Naive thymus-derived CD4-positive, alpha-beta T cell (primary cell): Measurements from ENCODE around the gene PNPLA5. TPM values are rescaled to one million over a fixed set of nuclear protein-coding genes. Genes with fewer than 3 reads are reported as not detected.

Experiments used
- ATAC-seq: fragments of 150-1000 bp; cut with Tn5 transposase; 2 replicates; pipeline ENCODE4 v1.10.0; 2021; ENCODE audit warnings: mild to moderate bottlenecking, moderate library complexity
- CTCF ChIA-PET: fragments of 350-600 bp; sonication (Branson Sonifier 250); formaldehyde crosslinking; loops from one replicate; lab custom pipeline; 2021; ENCODE audit warnings: antibody characterized with exemption; lab: Charles Lee
- POLR2A ChIA-PET: fragments of 350-600 bp; sonication (Branson Sonifier 250); formaldehyde crosslinking; loops from one replicate; lab custom pipeline; 2021; ENCODE audit warnings: antibody characterized with exemption, inconsistent platforms; lab: Charles Lee
- DNase-seq, 9 donors: peaks; one replicate each; pipeline versions ENCODE4 v3.0.0 to v3.0.0-alpha.2; 2020 to 2022; ENCODE audit warnings: mixed read lengths in 1 of 9
- H3K27ac ChIP-seq: one replicate; pipeline ENCODE4 v1.7.0; 2013; ENCODE audit warnings: mild to moderate bottlenecking, low read depth, low read length, moderate library complexity
- H3K27me3 ChIP-seq, 2 donors: one replicate each; pipeline ENCODE4 v1.7.0; 2013; ENCODE audit warnings: low read length in 2 of 2, mild to moderate bottlenecking in 2 of 2, moderate library complexity in 2 of 2; ENCODE audit not compliant: control insufficient read depth in 2 of 2, insufficient read depth in 2 of 2
- H3K36me3 ChIP-seq, 3 experiments: 1 replicate in 2 of 3; 2 replicates in 1 of 3; pipeline ENCODE4 v1.7.0; 2013; ENCODE audit warnings: low read length in 3 of 3, mild to moderate bottlenecking in 3 of 3, moderate library complexity in 1 of 3; ENCODE audit not compliant: insufficient read depth in 3 of 3, control insufficient read depth in 2 of 3
- H3K4me1 ChIP-seq, 2 donors: one replicate each; pipeline ENCODE4 v1.7.0; 2013; ENCODE audit warnings: low read length in 2 of 2, mild to moderate bottlenecking in 2 of 2, moderate library complexity in 1 of 2; ENCODE audit not compliant: control insufficient read depth in 2 of 2, insufficient read depth in 2 of 2
- H3K4me3 ChIP-seq: 2 replicates; pipeline ENCODE4 v1.7.0; 2013; ENCODE audit warnings: mild to moderate bottlenecking, low read length
- H3K9me3 ChIP-seq, 3 experiments: 1 replicate in 2 of 3; 2 replicates in 1 of 3; pipeline ENCODE4 v1.7.0; 2013; ENCODE audit warnings: low read length in 3 of 3; ENCODE audit not compliant: control insufficient read depth in 2 of 3
- H3K27ac Mint-ChIP-seq, 9 donors: one replicate each; pipeline ENCODE4 v1.8.0; 2020 to 2022; ENCODE audit warnings: mixed read lengths in 9 of 9, mild to moderate bottlenecking in 8 of 9, moderate library complexity in 5 of 9, inconsistent platforms in 2 of 9
- H3K27me3 Mint-ChIP-seq, 5 donors: one replicate each; pipeline ENCODE4 v1.8.0; 2021 to 2022; ENCODE audit warnings: mixed read lengths in 5 of 5, mild to moderate bottlenecking in 1 of 5
- H3K36me3 Mint-ChIP-seq, 5 donors: one replicate each; pipeline ENCODE4 v1.8.0; 2020 to 2022; ENCODE audit warnings: mixed read lengths in 5 of 5, mild to moderate bottlenecking in 3 of 5, inconsistent platforms in 1 of 5
- H3K4me1 Mint-ChIP-seq, 7 donors: one replicate each; pipeline ENCODE4 v1.8.0; 2020 to 2022; ENCODE audit warnings: mixed read lengths in 7 of 7, mild to moderate bottlenecking in 3 of 7, inconsistent platforms in 1 of 7
- H3K4me3 Mint-ChIP-seq, 10 donors: one replicate each; pipeline ENCODE4 v1.8.0; 2020 to 2022; ENCODE audit warnings: mild to moderate bottlenecking in 10 of 10, mixed read lengths in 10 of 10, moderate library complexity in 6 of 10, inconsistent platforms in 2 of 10
- H3K9me3 Mint-ChIP-seq, 11 donors: one replicate each; pipeline ENCODE4 v1.8.0; 2020 to 2022; ENCODE audit warnings: mixed read lengths in 11 of 11, mild to moderate bottlenecking in 4 of 11, inconsistent platforms in 1 of 11, moderate library complexity in 1 of 11
- intact Hi-C, 2 donors: fragments of 100-400 bp; cut with micrococcal nuclease; formaldehyde crosslinking; loops; one replicate each; pipeline ENCODE4 v1.15.1; 2023
- polyA plus RNA-seq, 2 donors: library from polyadenylated mRNA; unstranded; fragments of 300-500 nt; fragmentation: Illumina TruSeq; gene quantifications; one replicate each; pipeline ENCODE4 v1.2.3, GENCODE V29; 2021
- total RNA-seq, 6 experiments: library from RNA in 5 of 6; stranded (reverse) in 5 of 6; gene quantifications; 1 replicate in 5 of 6; 2 replicates in 1 of 6; pipeline ENCODE4 v1.2.3 and lab custom pipeline; 2021 to 2026

Gene PNPLA5
- total and polyA plus RNA-seq, 7 experiments from 2014 or later = not detected

DNA sequence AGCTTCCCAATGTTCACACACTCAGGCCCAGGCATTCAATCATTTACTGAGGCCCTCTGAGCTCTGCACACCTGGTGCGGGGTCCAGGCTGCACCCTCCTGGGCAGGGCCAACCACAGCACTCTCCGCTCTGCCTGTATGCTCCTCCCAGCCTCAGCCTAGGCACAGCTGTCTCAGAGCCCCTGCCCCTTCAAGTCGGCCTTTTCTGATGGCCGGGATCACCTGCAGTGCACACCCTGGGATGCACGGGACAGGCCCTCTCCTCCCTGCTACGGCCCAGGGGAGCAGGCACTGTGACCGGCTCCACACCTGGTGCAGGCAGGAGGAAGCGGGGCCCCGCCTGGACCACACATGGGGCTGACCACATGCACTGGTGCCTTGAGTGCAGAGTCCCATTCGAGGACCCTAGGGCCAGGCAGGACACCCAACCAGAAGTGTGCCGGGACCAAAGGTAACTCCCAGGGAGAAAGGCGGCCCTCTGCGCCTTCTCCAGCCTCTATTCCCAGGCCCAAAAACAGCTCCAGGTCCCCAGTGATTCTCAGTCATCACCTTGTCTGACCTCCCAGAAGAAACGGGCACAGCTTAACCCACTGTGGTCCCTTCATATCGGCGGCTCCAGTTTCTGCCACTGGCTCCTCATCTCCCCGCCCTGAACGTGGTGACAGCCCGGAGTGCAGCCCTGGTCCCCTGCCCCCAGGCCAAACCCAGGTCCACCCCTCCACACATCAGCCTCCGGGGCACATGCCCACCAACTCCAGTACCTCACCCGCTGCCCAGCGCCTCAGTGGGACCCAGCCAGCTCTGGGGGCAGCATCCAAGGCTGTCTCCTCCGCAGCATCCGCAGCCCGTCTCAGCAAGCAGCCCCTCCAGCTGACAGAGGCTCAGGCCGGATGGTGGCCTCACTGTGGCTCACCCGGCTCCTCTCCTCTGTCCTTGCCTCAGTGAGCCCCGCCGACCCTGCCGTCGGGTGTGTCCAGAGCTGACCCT, 47.0 kb downstream of the PNPLA5 start:
- Histone ChIP-seq H3K36me3 (no peaks in the 10 kb centered on the region), H3K9me3 (no peaks in the 10 kb centered on the region), H3K4me1 (no peaks in the 10 kb centered on the region), H3K4me3 (no peak overlapping the region), H3K27me3 (no peaks in the 10 kb centered on the region), H3K27ac (no peak overlapping the region)
- Mint-ChIP-seq H3K4me3 (no peak overlapping the region), H3K9me3 (no peaks in the 10 kb centered on the region), H3K4me1 (peaks cover 0 to under 1% (median 0%) of the 10 kb centered on the region in 7 donors), H3K36me3 (no peaks in the 10 kb centered on the region), H3K27me3 (peaks cover 0 to 7% (median 0%) of the 10 kb centered on the region in 5 donors), H3K27ac (no peak overlapping the region)
- DNase-seq (no peak), ATAC-seq (no peak)
- ChIA-PET CTCF (no interaction called here), POLR2A (no interaction called here)
- intact Hi-C loops = no loop called here

DNA sequence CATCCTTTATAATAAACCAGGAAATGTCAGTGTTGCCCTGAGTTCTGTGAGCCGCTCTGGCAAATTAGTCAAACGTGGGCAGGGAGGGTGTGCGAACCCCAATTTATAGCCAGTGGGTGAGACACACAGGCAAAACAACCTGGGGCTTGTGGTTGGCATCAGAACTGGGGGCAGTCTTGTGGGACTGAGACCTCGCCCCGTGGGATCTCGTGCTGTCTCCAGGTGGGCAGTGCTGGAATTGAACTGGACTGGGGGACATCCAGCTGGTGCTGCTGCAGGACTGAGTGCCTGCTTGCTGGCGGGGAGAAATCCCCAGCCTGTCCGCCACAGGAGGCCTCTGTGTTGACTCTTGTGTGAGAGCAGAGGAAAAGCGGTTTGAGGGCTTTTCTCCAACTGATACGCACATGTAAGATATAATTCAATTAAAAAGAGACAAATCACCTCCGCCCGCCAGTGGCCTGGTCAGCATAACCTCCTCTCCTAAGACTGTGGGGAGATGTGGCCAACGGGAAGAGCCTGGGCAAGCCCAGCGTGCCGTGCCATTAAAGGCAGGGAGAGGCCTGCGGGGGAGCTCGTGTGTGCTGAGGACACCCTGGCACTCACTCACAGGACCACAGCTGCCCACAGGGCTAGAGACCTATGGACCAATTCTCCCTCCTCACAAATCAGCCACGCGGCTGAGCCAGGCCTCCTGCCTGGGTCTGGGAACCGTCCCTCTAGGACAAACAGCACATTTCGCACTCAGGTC, 47.9 kb downstream of the PNPLA5 start:
- H3K4me3 ChIP-seq = no peak overlapping the region
- ChIA-PET CTCF (no interaction called here), POLR2A (no interaction called here)
- Mint-ChIP-seq H3K4me3 (no peak overlapping the region), H3K27ac (no peak overlapping the region), H3K36me3 (no peaks in the 10 kb centered on the region), H3K9me3 (no peaks in the 10 kb centered on the region), H3K27me3 (peaks cover 0 to 3% (median 0%) of the 10 kb centered on the region in 5 donors), H3K4me1 (peaks cover 0 to 1% (median 0%) of the 10 kb centered on the region in 7 donors)
- no peaks in the 10 kb centered on the region for H3K4me1 ChIP-seq
- DNase-seq (no peak), ATAC-seq (no peak)
- intact Hi-C loops = no loop called here
- H3K27me3 ChIP-seq = no peaks in the 10 kb centered on the region
- H3K27ac ChIP-seq = no peak overlapping the region
- no peaks in the 10 kb centered on the region for H3K9me3 ChIP-seq
- no peaks in the 10 kb centered on the region for H3K36me3 ChIP-seq

- no peaks in the 10 kb centered on the region for H3K9me3 ChIP-seq
- no peaks in the 10 kb centered on the region for H3K9me3 Mint-ChIP-seq
- no peak overlapping the region for H3K4me3 ChIP-seq
- CTCF ChIA-PET = no interaction called here
- H3K27me3 Mint-ChIP-seq = no peaks in the 10 kb centered on the region
- no peak overlapping the region for H3K27ac Mint-ChIP-seq
- no peaks in the 10 kb centered on the region for H3K36me3 ChIP-seq
- H3K4me1 ChIP-seq = no peaks in the 10 kb centered on the region
- H3K27me3 ChIP-seq = no peaks in the 10 kb centered on the region
- POLR2A ChIA-PET = no interaction called here
- peaks cover 0 to 1% (median 0%) of the 10 kb centered on the region in 7 donors for H3K4me1 Mint-ChIP-seq
- no peaks in the 10 kb centered on the region for H3K36me3 Mint-ChIP-seq
- DNase-seq (no peak), ATAC-seq (no peak)
- no peak overlapping the region for H3K27ac ChIP-seq
- H3K4me3 Mint-ChIP-seq = no peak overlapping the region
- intact Hi-C loops = no loop called here
These were observed 50.1 kb downstream of the PNPLA5 start for GRCh38 chr22:43841742-43842141.

DNA sequence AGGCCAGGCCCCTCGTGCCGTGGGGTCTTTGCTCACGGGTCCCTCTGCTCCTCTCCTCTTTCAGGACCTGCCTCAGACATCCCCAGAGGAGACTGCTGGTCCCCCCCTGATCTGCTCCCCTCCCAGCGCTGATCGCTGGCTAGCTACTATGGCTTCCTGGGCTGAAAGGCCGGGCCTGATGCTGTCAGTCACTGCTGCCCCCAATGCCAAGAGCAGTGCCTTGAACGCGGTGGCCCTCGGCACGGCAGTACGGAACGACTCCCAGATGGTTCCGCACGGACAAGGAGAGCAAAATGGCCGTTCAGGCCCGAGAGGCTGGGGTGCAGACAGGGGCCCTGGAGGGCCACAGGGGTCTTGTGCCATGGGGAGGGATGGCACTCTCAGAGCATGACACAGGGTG, 51.0 kb downstream of the PNPLA5 start:
- H3K9me3 Mint-ChIP-seq = no peaks in the 10 kb centered on the region
- Histone ChIP-seq H3K4me3 (no peak overlapping the region), H3K36me3 (no peaks in the 10 kb centered on the region), H3K9me3 (no peaks in the 10 kb centered on the region), H3K4me1 (no peaks in the 10 kb centered on the region), H3K27ac (no peak overlapping the region), H3K27me3 (no peaks in the 10 kb centered on the region)
- ATAC-seq (no peak), DNase-seq (no peak)
- intact Hi-C loops = no loop called here
- ChIA-PET POLR2A (no interaction called here), CTCF (no interaction called here)
- no peak overlapping the region for H3K4me3 Mint-ChIP-seq
- H3K27me3 Mint-ChIP-seq = no peaks in the 10 kb centered on the region
- H3K4me1 Mint-ChIP-seq = peaks cover 0 to 1% (median 0%) of the 10 kb centered on the region in 7 donors
- H3K27ac Mint-ChIP-seq = no peak overlapping the region
- H3K36me3 Mint-ChIP-seq = no peaks in the 10 kb centered on the region

- ATAC-seq = no peak
These were observed 51.4 kb downstream of the PNPLA5 start for GRCh38 chr22:43840431-43840830.

DNA sequence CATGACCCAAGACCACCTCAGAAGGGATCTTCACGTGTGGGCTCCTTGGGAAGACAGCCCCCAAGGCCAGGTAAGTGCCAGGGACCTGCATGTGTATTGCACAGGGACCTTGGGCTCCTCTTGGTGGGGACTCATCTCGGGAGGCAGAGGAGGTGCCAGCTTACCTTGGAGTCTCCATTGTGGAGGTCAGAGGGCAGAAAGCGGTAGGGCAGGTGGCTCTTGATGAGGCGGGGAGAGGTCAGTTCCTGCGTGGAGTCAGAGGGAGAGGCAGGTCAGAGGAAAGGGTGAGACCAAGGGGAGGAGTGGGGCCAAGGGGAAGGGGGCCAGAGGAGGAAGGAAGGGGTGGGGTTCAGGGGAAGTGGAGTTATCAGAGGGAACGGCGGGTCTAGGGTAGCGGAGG, 52.0 kb downstream of the PNPLA5 start:
- CTCF ChIA-PET = no interaction called here
- Mint-ChIP-seq H3K4me3 (no peak overlapping the region), H3K9me3 (no peaks in the 10 kb centered on the region), H3K27ac (no peak overlapping the region), H3K36me3 (no peaks in the 10 kb centered on the region), H3K4me1 (peaks cover 0 to 1% (median 0%) of the 10 kb centered on the region in 7 donors), H3K27me3 (peaks cover 0 to 8% (median 7%) of the 10 kb centered on the region in 5 donors)
- Histone ChIP-seq H3K27me3 (no peaks in the 10 kb centered on the region), H3K4me3 (no peak overlapping the region), H3K9me3 (no peaks in the 10 kb centered on the region), H3K36me3 (no peaks in the 10 kb centered on the region), H3K27ac (no peak overlapping the region), H3K4me1 (no peaks in the 10 kb centered on the region)
- no peak for ATAC-seq
- intact Hi-C loops = no loop called here
- POLR2A ChIA-PET = no interaction called here
- DNase-seq = no peak

More at GRCh38 chr22:43840431-43840830, 51.4 kb downstream of the PNPLA5 start:
- H3K36me3 ChIP-seq = no peaks in the 10 kb centered on the region
- H3K27ac ChIP-seq = no peak overlapping the region
- H3K4me3 Mint-ChIP-seq = no peak overlapping the region
- H3K9me3 Mint-ChIP-seq = no peaks in the 10 kb centered on the region
- DNase-seq = no peak
- intact Hi-C loops = no loop called here
- CTCF ChIA-PET = no interaction called here
- no peaks in the 10 kb centered on the region for H3K9me3 ChIP-seq
- H3K27me3 Mint-ChIP-seq = peaks cover 0 to 3% (median 3%) of the 10 kb centered on the region in 5 donors
- H3K4me3 ChIP-seq = no peak overlapping the region
- H3K27me3 ChIP-seq = no peaks in the 10 kb centered on the region
- peaks cover 0 to 1% (median 0%) of the 10 kb centered on the region in 7 donors for H3K4me1 Mint-ChIP-seq
- no peaks in the 10 kb centered on the region for H3K36me3 Mint-ChIP-seq
- H3K27ac Mint-ChIP-seq = no peak overlapping the region
- no peaks in the 10 kb centered on the region for H3K4me1 ChIP-seq
- POLR2A ChIA-PET = no interaction called here
